ENCODE measurements around the gene SLC16A10.
"Not testable (repeated sequence)": the region's sequence is repeated elsewhere in the genome, so short reads cannot be mapped to it uniquely, and the experiment has no call there.

Gene SLC16A10

DNA sequence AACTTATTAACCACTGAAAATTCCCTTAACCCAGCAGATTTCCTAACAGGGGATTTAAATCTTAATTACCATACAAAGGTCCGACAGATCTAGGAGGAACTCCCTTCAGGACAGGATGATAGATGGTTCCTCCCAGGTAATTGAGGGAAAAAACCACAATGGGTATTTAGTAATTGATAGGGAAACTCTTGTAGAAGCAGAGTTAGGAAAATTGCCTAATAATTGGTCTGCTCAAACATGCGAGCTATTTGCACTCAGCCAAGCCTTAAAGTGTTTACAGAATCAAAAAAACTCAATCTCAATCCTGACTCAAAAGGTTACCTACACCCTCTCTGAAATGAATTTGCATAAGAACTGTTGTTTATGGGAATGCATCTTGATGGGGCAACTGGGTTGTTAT lies 45.4 kb downstream of the SLC16A10 start:
- not testable (repeated sequence) for DNase-seq (ENCODE audit: low read depth)

- DNase-seq (ENCODE audit: low read depth) = not testable (repeated sequence)
Observed at GRCh38 chr6:111134236-111134869, 47.0 kb downstream of the SLC16A10 start.

GRCh38 chr6:111137489-111138093 lies 50.3 kb downstream of the SLC16A10 start:
- not testable (repeated sequence) for DNase-seq (ENCODE audit: low read depth)

DNA sequence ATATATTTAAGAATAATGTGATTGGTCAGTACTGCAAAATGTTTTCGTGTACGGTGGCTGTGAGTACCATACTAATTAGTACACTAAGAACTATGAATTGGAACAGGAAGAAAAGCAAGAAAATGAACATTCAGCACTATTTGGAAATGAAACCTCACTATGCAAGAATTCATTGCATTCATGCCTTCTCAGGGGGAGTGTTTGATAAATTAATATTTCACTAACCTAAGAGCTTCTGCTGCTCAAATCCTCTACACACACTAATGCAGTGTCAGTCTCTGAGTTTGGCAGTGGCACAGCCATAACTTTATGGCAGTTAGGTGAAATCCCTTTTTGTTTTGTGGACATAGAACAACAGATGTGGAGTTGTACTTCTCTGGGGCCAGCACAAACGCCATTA lies 60.1 kb downstream of the SLC16A10 start:
- no peak for DNase-seq (ENCODE audit: low read depth)

- no peak for DNase-seq (ENCODE audit: low read depth)
Observed at GRCh38 chr6:111148110-111148509, 60.8 kb downstream of the SLC16A10 start.

DNA sequence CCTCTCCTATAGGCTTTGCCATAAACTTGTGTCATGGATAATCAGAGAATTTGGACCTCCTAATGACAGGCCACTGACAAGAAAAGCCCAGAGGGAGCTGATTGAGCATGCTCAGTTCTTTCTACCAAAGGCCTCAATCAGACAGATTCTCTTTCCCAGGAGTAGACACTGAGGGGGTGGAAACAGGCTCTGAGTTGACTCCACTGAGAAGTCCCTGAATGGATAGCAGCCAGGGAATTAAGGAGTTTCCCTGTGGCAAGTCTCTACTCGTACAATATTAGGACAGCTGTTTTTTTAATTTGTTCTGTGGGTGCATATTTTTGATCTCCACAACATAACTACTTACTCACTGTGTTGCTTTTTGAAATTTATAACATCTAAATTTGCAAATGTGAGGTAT lies 63.3 kb downstream of the SLC16A10 start:
- no peak for DNase-seq (ENCODE audit: low read depth)

DNA sequence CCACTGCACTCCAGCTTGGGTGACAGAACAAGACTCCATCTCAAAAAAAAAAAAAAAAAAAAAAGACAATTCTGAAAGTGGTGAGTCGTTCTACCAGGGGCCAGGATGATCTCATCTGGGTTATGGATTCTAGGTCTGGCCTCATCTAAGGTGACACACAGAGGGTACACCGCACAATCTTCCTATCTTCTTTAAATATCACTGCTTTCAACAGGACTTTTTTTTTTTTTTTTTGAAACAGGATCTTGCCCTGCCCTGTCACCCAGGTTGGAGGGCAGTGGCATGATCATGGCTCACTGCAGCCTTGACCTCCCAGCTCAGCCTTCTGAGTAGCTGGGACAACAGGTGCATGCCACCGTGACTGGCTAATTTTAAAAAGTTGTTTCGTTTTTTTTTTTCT lies 67.7 kb downstream of the SLC16A10 start:
- no peak for DNase-seq (ENCODE audit: low read depth)

GRCh38 chr6:111157412-111157811 lies 70.1 kb downstream of the SLC16A10 start:
- DNase-seq (ENCODE audit: low read depth) = no peak

GRCh38 chr6:111159633-111160032 lies 72.3 kb downstream of the SLC16A10 start:
- no peak for DNase-seq (ENCODE audit: low read depth)

- DNase-seq (ENCODE audit: low read depth) = no peak
Observed at GRCh38 chr6:111161650-111162049, 74.3 kb downstream of the SLC16A10 start.

- DNase-seq (ENCODE audit: low read depth) = no peak
Observed at GRCh38 chr6:111162504-111162903, 75.2 kb downstream of the SLC16A10 start.

DNA sequence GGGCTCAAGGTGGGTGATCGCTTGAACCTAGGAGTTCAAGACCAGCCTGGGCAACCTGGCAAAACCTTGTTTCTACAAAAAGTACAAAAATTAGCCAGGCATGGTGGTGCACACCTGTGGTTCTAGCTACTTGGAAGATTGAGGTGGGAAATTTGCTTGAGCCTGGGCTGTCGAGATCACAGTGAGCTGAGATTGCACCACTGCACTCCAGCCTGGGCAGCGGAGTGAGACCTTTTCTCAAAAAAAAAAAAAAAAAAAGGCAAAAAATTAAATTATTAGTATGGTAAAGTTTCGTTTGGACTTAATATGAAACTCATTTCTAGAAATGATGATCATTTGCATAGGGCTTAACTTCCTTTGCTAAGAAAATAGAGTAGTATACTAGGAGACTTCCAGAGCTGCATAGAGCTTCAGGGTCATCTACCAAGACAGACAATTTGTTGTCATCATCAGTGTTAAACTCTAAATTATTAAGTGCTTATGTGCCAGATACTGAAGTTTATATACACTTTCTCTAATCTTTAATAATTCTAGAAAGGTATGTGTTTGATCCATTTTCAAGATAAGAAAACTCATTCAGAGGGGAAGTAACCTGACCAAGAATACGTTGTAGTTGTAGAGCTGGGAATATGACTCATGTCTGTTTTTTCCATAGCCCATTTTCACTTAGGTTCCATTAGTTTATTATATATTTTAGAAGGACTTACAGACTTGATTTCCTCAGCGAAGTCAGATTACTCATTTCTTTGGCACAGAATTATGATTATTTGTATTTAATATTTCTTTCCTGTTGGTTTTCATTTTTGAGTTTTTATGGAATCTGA lies 84.5 kb downstream of the SLC16A10 start:
- DNase-seq (ENCODE audit: low read depth) = no peak

DNA sequence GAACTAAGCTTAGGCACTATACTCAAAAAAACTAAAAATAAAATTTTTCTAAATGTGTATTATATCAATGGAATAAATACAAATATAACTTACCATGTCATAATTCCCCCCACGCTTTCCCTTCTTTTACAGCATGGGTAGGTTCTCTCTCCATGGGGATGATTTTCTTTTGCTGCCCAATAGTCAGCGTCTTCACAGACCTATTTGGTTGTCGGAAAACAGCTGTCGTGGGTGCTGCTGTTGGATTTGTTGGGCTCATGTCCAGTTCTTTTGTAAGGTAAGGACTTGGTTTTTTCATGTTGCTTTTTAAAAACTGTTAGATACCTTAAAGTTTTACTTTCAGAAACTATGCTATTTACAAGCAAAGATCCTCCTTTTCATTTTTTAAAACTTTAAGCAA lies 85.3 kb downstream of the SLC16A10 start:
- DNase-seq (ENCODE audit: low read depth) = no peak

DNA sequence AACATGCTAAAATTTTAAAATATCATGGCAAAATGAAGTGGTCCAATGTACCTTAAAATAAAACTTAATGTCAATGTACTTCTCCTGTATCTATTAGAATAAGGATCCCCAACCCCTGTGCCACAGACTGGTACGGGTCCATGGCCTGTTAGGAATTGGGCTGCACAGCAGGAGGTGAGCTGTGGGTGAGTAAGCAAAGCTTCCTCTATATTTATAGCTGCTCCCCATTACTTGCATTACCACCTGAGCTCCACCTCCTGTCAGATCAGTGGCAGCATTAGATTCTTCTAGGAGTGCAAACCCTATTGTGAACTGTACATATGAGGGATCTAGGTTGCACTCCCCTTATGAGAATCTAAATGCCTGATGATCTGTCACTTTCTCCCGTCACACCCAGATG lies 86.0 kb downstream of the SLC16A10 start:
- DNase-seq (ENCODE audit: low read depth) = no peak

GRCh38 chr6:111173946-111174345 lies 86.6 kb downstream of the SLC16A10 start:
- no peak for DNase-seq (ENCODE audit: low read depth)

DNA sequence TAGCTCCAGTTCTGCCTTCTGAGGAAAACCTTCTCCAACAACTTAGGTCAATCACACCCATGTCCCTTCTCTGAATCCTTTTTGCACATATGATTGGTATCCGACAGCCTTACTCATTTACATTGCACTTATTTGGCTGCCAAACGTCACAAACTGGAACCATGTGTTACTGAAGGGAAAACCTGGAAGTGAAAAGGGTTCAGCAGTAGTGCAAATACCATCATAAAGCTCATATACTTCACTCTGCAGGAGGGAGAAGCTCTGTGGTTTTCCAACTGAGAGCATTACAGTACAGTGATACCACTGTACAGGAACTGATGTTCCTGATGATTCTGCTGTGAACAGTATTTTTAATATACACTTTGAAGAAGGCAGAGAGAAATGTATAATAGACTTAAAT lies 87.8 kb downstream of the SLC16A10 start:
- DNase-seq (ENCODE audit: low read depth) = no peak

GRCh38 chr6:111176038-111176759 lies 88.9 kb downstream of the SLC16A10 start:
- DNase-seq (ENCODE audit: low read depth) = no peak

GRCh38 chr6:111176760-111177099 lies 89.4 kb downstream of the SLC16A10 start:
- DNase-seq (ENCODE audit: low read depth) = no peak

GRCh38 chr6:111177131-111177530 lies 89.8 kb downstream of the SLC16A10 start:
- DNase-seq (ENCODE audit: low read depth) = no peak

DNA sequence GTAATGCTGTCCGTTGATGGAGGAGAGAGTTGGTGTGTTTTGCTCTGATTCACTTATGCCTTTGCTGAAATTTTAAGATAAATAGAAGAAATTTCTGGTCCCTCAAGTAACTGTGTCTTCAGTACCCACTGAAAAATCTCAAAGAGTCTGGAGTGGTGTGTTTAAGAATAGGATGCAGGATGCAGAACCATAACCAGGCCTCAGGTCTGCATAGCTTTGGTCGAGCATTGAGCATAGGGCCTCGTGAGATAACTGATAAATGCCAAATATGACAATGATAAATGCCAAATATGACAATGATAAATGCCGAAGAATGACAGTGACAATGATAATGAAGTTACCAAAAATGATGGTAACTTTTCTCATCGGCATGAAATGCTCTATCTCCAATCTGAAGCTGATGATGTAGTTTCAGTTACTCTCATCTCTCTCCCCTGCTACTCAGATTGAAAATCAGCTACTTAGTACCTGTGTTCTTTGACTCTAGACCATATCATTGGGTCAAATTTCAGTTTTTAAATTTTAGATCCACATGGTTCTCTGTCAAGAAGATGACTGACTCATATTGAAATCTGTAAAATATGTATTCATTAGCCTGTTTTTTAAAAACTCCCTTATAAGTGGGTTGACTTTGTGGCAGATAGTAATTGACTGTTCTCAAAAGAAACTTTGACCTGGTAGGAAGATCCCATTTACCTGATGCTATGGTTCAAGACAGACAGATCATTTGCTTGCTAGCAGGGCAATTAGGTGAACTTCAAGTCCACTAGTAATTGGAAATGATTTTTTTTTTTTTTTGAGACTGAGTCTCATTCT lies 96.6 kb downstream of the SLC16A10 start:
- DNase-seq (ENCODE audit: low read depth) = no peak

- DNase-seq (ENCODE audit: low read depth) = no peak
Observed at GRCh38 chr6:111184827-111185532, 97.7 kb downstream of the SLC16A10 start.

Measured in stimulated activated CD8-positive, alpha-beta memory T cell treated with anti-CD3 and anti-CD28 coated beads, Interleukin-4, amount 100 ng/mL, for 24 hours (primary cell).